HG03432 (cell line): ENCODE results near the gene ANO4.
A peak's percentile ranks its signal among the peaks of the same experiment; 100 is the strongest.
"Not testable (repeated sequence)": the region's sequence is repeated elsewhere in the genome, so short reads cannot be mapped to it uniquely, and the experiment has no call there.

ENCODE experiments used
- ATAC-seq: cut with Tn5 transposase; IDR thresholded peaks from one replicate; pipeline ENCODE4 v1.9.1; 2021; ENCODE audit warnings: mild to moderate bottlenecking, moderate library complexity; ENCODE audit not compliant: unreplicated experiment

Gene ANO4

DNA sequence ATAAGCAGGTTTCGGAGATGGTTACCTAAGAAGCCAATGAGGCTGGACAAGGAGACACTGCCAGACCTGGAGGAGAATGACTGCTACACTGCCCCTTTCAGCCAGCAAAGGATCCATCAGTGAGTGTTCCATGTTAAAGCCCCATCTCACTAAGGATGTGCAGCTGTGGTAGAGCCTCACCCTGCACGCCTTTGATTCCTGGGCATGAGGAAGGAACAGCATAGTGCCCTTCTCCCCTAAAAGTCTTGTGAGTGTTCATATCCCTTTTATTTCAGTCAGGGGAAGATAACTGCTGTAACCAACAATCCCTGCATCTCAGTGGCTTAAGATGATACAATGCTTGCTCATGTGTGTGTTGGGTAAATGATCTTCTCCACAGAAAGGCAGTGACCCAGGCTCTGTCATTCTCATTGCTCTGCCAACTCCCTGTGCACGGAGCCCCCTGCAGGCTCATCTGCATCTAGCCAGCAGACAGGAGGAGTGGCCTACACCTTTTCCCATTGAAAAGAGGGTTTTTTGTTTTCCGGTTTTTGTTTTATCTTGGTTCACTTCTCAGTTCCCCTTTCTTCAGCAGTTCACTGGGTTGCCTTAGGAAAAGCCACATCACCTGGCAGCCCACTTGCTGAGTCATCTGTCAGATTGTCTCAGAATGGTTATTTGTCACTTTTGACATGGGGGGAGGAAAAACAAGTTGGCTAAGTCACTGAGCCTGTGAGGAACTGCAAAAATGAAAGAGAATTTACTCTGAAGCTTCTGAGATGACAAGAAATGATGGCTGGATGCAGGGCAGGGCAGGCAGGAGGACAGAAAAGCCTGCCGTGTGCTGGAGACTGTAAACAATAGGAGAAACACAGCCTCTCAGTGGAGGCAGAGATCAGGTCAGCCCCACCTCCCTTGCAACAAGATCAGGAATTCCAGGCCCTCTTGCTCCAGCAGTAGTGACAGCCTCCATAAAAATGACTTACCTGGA, 193.3 kb downstream of the ANO4 start:
- peak; percentile 98 for ATAC-seq

DNA sequence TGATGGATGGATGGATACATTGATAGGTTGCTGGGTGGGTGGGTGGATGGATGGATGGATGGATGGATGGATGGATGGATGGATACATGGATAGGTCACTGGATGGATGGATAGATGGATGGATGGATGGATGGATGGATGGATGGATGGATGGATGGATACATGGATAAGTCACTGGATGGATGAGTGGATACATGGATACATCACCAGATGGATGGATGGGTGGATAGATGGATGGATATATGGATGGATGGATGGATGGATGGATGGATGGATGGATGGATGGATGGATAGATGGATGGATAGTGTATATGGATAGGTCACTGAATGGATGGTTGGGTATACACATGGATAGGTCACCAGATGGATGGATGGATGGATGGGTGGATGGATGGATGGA, 194.9 kb downstream of the ANO4 start:
- ATAC-seq, result not testable (repeated sequence)

DNA sequence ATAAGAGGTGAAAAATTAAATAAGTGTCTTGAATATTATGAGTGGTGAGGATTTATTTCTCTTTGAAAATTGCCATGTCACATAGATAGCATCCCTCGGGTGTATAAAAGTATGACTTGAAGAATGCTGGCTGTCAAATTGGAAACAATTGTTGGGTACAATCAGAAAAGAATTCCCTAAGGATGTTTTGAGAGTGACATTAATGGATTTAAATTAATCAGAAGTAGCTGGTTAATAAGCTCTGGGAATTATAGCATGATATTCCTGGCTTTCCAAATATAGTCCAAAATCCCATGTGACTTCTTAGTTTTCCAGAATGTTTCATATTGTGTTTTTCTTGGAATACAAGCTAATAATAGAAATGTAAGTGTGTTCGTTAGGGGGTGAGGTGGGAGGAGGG, 196.5 kb downstream of the ANO4 start:
- no peak for ATAC-seq

DNA sequence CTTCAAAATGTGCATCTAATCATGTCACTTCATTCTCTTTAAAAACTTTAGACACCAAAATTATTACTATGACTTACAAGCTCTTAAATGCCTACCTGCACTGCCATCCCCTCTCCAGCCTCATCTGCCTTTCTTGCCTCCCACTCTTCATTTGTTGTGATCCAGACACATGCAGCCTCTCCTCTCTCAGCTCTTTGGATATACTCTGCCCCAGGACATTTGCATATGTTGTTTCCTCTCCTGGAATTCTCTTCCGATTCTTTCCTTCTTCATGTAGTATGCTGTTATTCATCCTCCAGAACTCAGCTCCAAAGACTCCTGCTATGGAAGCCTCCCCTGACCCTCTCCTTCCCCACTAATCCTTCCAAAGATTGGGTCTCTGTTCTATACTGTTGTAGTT, 197.6 kb downstream of the ANO4 start:
- no peak for ATAC-seq

DNA sequence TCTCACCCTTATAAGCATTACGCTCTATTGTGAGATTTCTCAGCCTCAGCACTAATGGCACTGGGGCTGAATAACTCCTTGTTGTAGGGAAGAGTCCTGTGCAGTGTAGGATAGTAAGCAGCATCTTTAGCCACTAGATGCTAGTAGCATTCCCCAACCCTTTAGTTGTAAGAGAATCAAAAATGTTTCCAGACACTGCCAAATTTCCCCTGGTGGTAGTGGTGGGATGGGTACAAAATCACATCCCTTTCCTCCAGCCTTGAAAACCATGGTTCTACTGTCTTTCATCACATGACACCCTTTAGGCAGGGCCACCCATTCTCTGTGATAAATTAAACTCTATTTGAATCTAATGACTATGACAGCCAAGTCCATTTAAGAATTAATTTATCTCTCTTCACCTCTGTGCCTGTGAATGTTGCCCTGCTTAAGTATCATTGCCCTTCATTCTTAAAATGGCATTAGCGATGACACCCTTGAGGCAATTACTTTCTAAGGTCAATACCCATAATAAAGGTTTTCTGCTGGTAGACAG, 199.4 kb downstream of the ANO4 start:
- ATAC-seq, result no peak

DNA sequence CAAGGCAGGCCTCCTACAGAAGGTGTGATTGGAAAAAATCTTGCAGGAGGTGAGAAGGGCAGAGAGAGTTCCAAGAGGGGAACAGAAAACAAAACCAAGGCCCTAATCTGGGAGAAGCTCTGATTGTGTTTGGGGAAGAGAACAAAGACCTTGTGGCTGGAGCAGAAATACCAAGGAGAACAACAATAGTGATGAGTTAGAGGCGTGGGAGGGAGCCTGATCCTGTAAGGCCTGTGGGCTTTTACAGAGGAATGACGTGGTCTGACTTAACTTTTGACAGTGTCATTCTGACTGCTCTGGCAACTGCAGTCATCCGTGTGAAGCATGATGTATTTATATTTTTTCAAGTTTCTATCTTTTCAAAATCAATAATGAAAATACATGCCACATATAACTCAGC, 200.6 kb downstream of the ANO4 start:
- peak; percentile 76 for ATAC-seq

DNA sequence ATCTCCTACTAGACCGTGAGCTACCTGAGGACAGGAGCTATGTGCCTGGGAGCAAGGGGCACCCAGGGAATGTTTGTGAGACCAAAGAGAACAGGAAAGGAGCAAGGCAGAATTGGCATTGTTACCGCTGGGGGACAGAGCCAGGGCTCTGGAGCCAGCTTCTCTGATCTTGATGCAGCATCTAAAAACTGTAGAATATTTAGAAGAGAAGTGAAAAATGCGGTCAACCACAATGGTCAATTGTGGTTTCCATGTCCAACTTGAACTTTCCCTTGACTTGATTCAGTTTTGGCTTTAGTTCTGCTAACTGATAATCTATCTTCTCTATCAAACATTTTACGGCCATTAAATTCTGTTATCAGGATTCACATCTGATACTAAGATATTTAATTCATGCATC, 201.2 kb downstream of the ANO4 start:
- peak; percentile 85 for ATAC-seq

DNA sequence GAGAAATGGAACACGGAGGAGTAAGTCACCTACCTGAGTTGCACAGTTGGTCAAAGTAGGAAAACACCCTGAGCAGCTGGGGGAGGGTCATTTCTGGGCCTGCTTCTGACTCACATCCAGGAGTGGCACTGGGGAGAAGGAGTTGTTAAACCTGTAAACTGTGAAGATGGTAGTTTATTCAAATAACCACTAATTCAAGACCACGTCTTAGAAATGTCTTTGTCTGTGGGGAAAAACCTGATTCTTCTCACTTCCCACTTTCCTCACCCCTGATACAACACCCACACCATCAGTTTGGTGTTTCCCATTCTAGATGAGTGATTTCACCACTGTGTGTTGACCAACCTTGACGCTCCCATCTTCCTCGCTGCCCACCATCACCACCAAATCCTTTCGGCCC, 207.1 kb downstream of the ANO4 start:
- ATAC-seq, result peak; percentile 88

DNA sequence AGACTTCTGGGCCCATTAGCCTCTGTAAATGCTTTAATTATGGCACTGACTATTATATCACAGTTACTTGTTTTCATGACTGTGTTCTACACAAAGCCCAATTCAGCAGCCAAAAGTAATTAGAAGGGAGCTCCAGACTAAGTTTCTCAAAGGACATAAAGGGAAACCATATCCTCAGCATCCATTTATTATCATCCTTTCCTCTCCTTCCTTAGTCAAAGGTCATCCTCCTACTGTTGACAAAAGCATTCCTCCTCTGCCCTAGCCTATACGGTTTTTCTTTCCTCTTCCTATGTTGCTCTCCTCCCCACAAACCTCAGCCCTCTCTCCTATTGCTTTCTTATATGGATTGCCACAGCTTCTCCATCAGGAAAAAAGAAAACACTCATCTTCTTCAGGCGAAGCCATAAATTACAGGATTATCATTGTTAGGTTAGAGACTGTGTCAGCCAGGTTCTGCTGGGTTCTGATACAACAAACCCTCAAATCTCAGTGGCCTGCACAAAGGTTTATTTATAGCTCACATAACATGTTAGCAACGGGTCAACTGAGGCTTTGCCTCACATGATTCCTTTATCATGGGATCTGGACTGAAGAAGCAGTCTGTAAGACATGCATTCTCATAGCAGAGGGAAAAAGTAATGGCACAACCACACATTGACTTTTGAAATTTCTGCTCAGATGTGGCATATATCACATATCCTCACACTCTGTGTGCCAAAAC, 208.3 kb downstream of the ANO4 start:
- ATAC-seq, result no peak

DNA sequence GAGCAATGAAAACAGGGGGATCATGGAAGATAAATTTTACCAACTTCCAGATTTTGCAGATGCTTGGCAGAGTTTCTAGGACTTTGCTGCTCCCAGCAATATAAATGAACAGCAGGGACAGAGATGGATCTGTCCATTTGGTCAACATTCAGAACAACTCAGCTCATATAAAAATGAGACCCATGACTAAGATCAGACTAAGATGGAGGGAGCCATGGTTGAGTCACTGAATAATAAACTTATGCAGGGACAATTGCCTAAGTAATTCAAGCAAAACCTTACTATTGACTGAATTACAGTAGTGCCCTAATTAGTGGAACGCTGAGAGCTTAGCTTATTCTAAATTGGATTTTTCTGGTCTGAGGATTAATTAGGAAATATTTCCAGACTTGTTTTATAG, 210.3 kb downstream of the ANO4 start:
- no peak for ATAC-seq

DNA sequence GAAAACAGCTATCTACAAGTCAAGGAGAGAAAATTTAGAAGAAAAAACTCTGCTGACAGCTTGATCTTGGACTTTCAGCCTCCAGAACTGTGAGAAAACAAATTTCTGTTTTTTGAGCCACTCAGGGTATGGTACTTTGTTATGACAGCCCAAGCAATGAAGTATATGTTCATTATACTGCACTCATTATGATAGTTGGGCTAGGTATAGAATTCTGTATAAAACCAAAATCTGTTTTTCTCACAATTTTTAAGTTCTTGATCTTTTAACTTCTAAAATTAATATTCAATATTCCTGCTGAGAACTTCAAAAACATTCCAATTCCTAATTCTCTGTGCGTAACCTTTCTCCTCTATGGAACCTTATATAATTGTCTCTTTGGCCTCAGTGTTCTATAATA, 214.7 kb downstream of the ANO4 start:
- no peak for ATAC-seq

DNA sequence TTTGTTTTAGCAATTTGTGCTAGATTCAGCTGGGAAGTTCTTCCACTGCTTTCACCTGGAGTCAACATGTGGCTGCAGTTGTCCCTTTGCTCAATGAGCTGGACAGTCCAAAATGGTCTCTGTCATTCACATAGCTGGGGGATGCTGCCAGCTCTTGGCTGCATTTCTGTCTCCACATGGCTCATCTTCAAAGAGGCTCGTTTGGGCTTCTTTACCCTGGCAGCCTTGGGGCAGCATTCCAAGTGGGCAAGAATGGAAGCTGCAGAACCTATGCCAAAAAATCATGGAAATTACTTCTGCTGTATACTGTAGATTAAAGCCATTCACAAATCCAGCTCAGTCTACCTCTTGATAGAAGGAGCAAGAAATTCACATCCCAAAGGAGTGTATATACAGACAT, 216.3 kb downstream of the ANO4 start:
- no peak for ATAC-seq

DNA sequence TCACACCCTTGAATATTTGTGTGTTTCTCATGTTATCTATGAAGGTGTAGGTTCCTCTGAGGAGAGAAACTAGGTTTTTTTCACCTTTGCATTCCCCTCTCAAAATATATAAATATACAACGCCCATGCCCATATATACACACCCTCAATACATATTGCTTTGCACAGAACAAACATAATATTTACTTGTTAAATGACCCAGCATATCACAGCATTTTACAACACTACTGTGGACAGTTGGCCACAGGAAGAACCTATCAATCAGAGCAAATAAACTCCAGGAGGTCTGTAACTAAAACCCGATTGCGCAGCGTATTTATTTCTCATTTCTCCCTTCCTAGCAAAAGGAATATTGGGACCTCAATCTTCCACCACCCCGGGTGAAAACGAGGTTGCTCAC, 219.4 kb downstream of the ANO4 start:
- no peak for ATAC-seq

DNA sequence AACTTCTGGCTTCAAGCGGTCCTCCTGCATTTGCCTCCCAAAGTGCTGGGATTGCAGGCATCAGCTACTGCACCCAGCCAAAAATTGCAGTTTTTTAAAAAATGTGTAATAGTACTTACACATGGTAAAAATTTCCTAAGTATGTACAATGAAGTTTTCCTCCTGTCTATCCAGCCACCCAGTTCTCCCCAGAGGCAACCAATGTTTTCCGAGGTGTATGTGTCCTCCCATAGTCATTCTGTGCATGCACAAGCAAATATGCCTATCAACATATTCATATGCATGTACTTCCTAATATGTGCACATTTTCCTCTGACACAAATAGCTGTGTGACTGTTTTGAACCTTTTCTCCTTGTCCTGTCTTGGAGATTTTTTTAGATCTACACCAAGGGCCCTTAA, 220.5 kb downstream of the ANO4 start:
- no peak for ATAC-seq

DNA sequence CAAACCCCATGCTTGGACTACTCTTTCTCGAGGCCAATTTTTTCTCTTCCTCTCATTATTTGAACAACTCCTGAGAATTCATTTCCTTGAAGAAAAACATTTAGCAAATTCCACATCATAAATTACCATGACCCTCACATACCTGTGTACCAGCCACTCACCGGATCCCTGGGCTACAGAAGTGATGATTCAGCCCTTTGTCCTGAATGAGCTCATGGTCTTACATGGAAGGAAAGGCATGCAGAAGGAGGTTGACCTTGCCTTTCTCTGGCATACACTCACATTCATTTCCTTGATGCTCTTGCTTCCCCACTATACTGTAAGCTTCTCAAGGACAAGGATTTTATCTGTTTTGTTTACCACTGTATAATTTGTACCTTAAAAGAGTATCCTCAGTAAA, 224.0 kb downstream of the ANO4 start:
- ATAC-seq, result no peak

DNA sequence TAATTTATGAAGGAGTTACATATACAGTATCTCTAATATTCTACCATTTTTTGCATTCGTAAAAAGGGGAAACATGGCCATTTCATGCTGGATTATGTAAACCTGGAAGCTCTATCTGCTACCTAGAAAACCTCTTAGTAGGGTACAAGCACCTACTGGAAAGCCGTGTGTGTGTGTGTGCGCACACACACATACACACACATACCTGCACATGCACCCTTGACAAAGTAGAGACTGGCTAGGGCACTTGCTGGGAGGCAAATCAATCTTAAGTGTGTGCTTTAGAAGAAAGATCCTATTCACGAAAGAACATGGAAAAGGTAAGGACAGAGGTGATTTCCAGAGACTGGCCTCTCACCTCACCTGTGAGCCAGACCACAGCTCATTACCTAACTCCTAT, 224.6 kb downstream of the ANO4 start:
- ATAC-seq, result no peak

DNA sequence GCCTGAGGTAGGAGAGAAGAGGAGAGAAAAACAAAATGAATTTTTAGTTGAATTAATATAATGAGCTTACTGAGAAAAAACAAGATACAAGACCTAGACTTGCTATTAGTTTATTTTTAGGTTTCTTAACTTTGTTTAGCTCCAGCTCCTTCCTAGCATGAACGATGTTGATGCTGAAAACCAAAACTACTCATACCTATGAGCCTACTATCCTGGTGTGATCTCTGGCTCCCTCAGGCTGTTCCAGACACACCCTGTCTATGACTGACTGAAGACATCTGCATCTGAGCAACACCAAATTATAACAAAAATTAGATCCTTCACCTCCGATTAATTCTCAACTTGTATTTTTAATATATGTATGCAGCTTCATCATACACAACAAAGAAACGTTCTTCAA, 225.1 kb downstream of the ANO4 start:
- no peak for ATAC-seq

DNA sequence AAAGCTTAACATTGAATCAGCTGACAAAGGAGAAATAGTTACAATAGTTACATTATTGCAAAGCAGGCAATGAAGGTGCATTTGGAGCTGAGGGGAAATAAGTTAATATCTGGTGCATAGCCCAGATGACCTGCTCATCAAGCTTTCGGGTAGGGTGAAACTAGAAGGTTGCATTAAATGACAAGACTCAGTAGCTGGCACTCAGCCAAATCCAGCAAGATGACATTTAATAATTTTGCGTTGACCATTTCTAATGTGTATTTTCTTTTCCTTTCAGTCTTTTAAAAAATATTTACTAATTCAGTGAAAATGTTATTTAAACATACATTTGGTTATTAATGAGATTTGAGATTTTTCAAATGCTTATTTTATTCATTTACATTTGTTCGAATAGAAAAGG, 226.9 kb downstream of the ANO4 start:
- no peak for ATAC-seq

DNA sequence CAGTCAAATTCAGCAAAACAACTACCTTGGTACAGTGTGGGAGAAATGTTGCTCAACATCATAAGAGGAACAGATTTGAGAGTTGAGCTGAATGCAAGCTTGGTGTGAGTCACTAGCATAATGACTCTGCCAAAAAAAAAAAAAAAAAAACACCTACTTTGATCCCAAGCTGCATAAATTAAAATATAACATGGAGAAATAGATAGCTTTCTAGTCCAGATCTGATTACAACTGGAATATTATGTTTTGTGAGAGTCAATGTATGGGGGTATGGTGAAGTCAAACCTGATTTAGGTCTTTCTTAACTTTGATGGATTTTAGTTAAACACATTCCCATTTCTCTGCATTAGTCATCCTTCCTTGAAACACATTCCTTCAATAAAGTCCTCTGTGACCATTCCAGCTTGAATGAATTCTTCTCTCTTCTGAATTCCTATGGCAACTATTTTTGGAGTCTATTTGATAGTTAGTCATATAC, 227.4 kb downstream of the ANO4 start:
- no peak for ATAC-seq

DNA sequence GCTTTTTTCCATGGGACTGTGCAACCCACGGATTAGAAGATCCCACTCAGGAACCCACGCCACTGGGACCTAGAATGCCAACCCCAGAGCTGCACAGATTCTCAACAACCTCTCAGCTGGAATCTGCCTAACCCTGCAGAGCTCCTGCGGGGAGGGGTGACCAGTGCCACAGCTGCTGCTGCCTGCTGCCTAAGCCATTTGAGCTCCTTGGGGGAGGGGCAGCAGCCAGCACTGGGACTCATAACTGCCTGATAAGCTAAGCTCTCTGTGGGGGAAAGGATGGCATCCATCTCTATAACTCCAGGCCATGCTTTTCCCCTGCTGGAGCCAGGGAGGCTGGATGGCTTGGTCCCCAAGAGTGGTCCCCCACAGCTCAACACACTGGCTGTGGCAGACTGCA, 232.6 kb downstream of the ANO4 start:
- ATAC-seq, result no peak

DNA sequence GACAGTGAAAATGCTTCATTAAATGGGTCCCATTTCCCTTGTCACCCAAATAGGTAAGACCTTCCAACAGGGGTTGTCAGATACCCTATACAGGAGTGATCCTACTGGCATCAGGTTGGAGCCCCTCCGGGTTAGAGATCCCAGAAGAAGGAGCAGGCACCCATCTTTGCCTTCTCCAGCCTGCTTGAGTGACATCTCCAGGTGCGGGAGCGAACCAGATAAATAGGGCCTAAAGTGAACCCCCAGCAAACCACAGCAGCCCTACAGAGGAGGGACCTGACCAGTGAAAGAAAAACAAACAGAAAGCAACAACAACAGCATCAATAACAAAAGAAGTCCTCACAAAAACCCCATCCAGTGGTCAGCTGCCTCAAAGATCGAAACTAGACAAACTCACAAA, 233.2 kb downstream of the ANO4 start:
- no peak for ATAC-seq
